GM10266 (cell line): ENCODE measurements around the gene BCKDHB.

Source experiments
- DNase-seq: peaks from one replicate; pipeline ENCODE4 v3.0.0; 2012; ENCODE audit errors: extremely low spot score
- CTCF ChIP-seq: IDR thresholded peaks from 2 replicates; pipeline ENCODE4 v1.5.1; 2012; ENCODE audit warnings: mild to moderate bottlenecking, low read depth; ENCODE audit not compliant: control insufficient read depth, insufficient read depth; ENCODE audit errors: missing control alignments

BCKDHB gene

GRCh38 chr6:80217794-80218193, 111.3 kb downstream of the BCKDHB start:
- no peak for TF ChIP-seq CTCF
- DNase-seq, result no peak

GRCh38 chr6:80223743-80224212, 117.3 kb downstream of the BCKDHB start:
- TF ChIP-seq CTCF, result no peak
- no peak for DNase-seq

- no peak for DNase-seq
- no peak for TF ChIP-seq CTCF
These were observed 119.7 kb downstream of the BCKDHB start for GRCh38 chr6:80226151-80226550.

- DNase-seq, result no peak
These were observed 120.2 kb downstream of the BCKDHB start for GRCh38 chr6:80226699-80227098.

GRCh38 chr6:80227545-80228105, 121.2 kb downstream of the BCKDHB start:
- DNase-seq, result no peak
- no peak for TF ChIP-seq CTCF

More at GRCh38 chr6:80226699-80227098, 120.2 kb downstream of the BCKDHB start:
- no peak for TF ChIP-seq CTCF

GRCh38 chr6:80233262-80233661, 126.8 kb downstream of the BCKDHB start:
- TF ChIP-seq CTCF, result no peak
- no peak for DNase-seq

- DNase-seq, result no peak
- TF ChIP-seq CTCF, result no peak
These were observed 127.5 kb downstream of the BCKDHB start for GRCh38 chr6:80233958-80234357.
